ENCODE measurements around the gene C6orf58. TPM values are rescaled to one million over a fixed set of nuclear protein-coding genes. Genes with fewer than 3 reads are reported as not detected.

The C6orf58 gene
- not detected for polyA plus RNA-seq (2012; ENCODE audit: insufficient read depth, insufficient read length, low read depth)

- Histone ChIP-seq H3K9me3 (no peaks in the 10 kb centered on the region; the same call in 1 of the 2 replicates), H3K27me3 (peaks cover 14% of the 10 kb centered on the region), H3K4me3 (ENCODE audit: low read depth, low read length) (no peak within 1 kb of the TSS), H3K4me1 (no peaks in the 10 kb centered on the region), H3K36me3 (no peaks in the 10 kb centered on the region)
- TF ChIP-seq CTCF (IDR thresholded peaks at IDR 0.05; ENCODE audit: low read depth, low read length), result no peak
- DNase-seq, result no peak
Measured at GRCh38 chr6:127576874-127577273, at the start of gene C6orf58. Gene C6orf58, plus strand, starts transcription at chr6:127577174. Its CDS starts 12 bp downstream, at chr6:127577186.

- Histone ChIP-seq H3K4me1 (no peaks in the 10 kb centered on the region; the same call in 1 of the 2 replicates), H3K36me3 (no peaks in the 10 kb centered on the region), H3K4me3 (ENCODE audit: low read depth, low read length) (no peak overlapping the region), H3K9me3 (no peaks in the 10 kb centered on the region), H3K27me3 (no peaks in the 10 kb centered on the region)
- TF ChIP-seq CTCF (IDR thresholded peaks at IDR 0.05; ENCODE audit: low read depth, low read length), result no peak
- no peak for DNase-seq
Measured at GRCh38 chr6:127533011-127533410, 44.0 kb upstream of the C6orf58 start.

GRCh38 chr6:127533736-127534135, 43.2 kb upstream of the C6orf58 start:
- H3K4me3 ChIP-seq (ENCODE audit: low read depth, low read length), result no peak overlapping the region
- H3K4me1 ChIP-seq, result no peaks in the 10 kb centered on the region
- no peaks in the 10 kb centered on the region for H3K27me3 ChIP-seq
- no peak for TF ChIP-seq CTCF (IDR thresholded peaks at IDR 0.05; ENCODE audit: low read depth, low read length)
- no peak for DNase-seq
- H3K9me3 ChIP-seq, result no peaks in the 10 kb centered on the region
- H3K36me3 ChIP-seq, result no peaks in the 10 kb centered on the region

- no peak for TF ChIP-seq CTCF (IDR thresholded peaks at IDR 0.05; ENCODE audit: low read depth, low read length)
- H3K27me3 ChIP-seq, result no peaks in the 10 kb centered on the region
- H3K9me3 ChIP-seq, result no peaks in the 10 kb centered on the region
- H3K36me3 ChIP-seq, result no peaks in the 10 kb centered on the region
- no peak overlapping the region for H3K4me3 ChIP-seq (ENCODE audit: low read depth, low read length)
- no peaks in the 10 kb centered on the region for H3K4me1 ChIP-seq
- DNase-seq, result no peak
Measured at GRCh38 chr6:127538750-127539264, 38.2 kb upstream of the C6orf58 start.

GRCh38 chr6:127539272-127539671, 37.7 kb upstream of the C6orf58 start:
- Histone ChIP-seq H3K9me3 (no peaks in the 10 kb centered on the region), H3K4me3 (ENCODE audit: low read depth, low read length) (no peak overlapping the region), H3K27me3 (no peaks in the 10 kb centered on the region), H3K36me3 (no peaks in the 10 kb centered on the region), H3K4me1 (no peaks in the 10 kb centered on the region)
- peak; percentile 32; the same call in 1 of the 2 replicates for TF ChIP-seq CTCF (IDR thresholded peaks at IDR 0.05; ENCODE audit: low read depth, low read length)
- DNase-seq, result no peak

GRCh38 chr6:127547215-127547614, 29.8 kb upstream of the C6orf58 start:
- DNase-seq, result peak; percentile 32
- Histone ChIP-seq H3K4me1 (no peaks in the 10 kb centered on the region), H3K36me3 (no peaks in the 10 kb centered on the region)

More at GRCh38 chr6:127547215-127547614, 29.8 kb upstream of the C6orf58 start:
- Histone ChIP-seq H3K9me3 (no peaks in the 10 kb centered on the region), H3K27me3 (peaks cover 4% of the 10 kb centered on the region; the same call in 1 of the 2 replicates), H3K4me3 (ENCODE audit: low read depth, low read length) (no peak overlapping the region)
- peak; percentile 61 for TF ChIP-seq CTCF (IDR thresholded peaks at IDR 0.05; ENCODE audit: low read depth, low read length)

Measured in BE2C (cell line).